Endometrial microvascular endothelial cells (primary cell): ENCODE measurements around the gene SDCBP2. TPM values are rescaled to one million over a fixed set of nuclear protein-coding genes. Genes with fewer than 3 reads are reported as not detected.

Source experiments
- in situ Hi-C: cut with HindIII; loops from 2 replicates; pipeline ENCODE4 v1.10.0; 2017; ENCODE audit warnings: low sequenced_read_pairs, low pct_unique_long_range_greater_than_20kb; ENCODE audit errors: inconsistent ontology term
- total RNA-seq: library from RNA; depleted of rRNA; stranded (reverse); fragments of >200 nt; gene quantifications from one replicate; pipeline ENCODE4 v1.2.3, GENCODE V29; 2015; ENCODE audit errors: inconsistent ontology term

The SDCBP2 gene
- total RNA-seq, 1 donor from 2014 or later = 16.6 TPM

DNA sequence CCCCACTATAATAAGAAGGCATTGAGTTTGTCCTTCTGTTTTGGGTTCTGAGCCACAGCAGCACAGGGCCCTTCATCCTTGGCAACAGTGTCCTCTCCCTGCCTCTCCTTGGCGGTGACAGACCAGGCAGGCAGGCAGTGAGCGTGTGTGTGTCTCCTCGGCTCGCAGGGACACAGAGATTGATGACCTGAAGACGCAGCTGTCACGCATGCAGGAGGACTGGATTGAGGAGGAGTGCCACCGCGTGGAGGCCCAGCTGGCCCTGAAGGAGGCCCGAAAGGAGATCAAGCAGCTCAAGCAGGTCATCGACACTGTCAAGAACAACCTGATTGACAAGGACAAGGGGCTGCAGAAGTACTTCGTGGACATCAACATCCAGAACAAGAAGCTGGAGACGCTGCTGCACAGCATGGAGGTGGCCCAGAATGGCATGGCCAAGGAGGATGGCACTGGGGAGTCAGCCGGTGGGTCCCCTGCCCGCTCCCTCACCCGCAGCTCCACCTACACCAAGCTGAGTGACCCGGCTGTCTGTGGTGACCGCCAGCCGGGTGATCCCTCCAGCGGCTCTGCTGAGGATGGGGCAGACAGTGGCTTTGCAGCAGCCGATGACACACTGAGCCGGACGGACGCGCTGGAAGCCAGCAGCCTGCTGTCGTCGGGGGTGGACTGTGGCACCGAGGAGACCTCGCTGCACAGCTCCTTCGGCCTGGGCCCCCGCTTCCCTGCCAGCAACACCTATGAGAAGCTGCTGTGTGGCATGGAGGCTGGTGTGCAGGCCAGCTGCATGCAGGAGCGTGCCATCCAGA lies 24.0 kb downstream of the SDCBP2 start:
- in situ Hi-C loops = no loop called here

DNA sequence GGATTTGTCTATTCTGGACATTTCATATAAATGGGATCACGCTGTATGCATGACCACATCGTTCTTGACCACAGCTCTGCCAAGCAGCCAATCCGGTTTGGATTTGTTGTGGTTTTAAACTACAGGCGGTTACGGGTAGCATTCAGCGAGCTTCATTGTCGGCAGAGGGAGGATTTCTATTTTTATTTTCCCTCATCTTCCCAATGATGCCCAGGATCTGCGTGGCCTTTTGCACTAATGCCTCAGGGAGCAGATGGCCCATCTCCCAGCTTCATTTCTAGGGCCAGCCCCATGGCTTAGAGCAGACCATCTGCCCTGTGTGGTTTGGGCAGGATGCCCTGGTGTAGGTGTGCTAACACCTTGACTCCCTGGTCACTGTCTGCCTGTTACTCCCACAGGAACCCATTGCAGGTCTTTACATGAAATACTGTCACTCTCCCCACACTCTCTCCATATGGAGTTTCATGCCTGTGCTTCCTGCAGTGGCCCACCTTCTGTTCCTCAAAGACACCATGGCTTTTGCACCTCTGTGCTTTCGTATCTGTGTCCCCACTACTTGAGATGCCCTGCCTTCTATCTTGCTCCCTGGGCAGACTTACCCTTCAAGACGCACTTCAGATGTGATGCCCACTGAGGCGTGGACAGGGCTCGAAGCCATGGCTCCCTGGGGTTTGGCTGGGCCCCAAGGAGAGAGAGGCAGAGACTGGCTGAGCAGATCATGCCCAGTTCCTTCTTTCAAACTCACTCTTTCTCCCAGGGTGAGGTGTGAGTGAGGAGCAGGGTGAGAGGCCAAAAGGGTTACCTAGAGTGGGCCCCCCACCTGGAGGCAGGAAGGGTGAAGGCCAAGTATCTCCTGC lies 26.0 kb downstream of the SDCBP2 start:
- in situ Hi-C loops = no loop called here

DNA sequence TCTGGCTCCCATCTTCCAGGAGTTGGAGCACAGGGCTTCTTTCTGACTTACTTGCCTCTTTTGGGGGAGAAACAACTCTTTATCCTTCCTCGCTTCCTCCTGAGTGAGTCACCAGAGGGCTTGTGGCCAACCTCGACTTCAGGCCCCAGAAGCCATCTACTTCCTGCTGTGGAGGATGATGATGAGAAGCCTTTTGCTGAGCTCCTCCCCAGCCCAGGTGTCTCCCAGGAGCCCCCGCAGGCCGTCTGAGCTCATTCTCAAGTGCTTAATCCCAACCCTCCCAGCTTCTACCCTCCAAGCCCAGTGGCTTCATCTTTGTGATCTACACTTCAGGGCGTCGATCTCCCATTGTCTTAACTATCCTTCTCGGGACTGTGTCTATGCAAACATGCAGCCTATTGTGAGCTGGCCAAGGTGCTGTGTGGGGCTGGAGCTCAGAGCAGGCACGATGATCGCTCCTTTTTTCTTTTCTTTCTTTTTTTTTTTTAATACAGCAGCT lies 27.9 kb downstream of the SDCBP2 start:
- in situ Hi-C loops = no loop called here

DNA sequence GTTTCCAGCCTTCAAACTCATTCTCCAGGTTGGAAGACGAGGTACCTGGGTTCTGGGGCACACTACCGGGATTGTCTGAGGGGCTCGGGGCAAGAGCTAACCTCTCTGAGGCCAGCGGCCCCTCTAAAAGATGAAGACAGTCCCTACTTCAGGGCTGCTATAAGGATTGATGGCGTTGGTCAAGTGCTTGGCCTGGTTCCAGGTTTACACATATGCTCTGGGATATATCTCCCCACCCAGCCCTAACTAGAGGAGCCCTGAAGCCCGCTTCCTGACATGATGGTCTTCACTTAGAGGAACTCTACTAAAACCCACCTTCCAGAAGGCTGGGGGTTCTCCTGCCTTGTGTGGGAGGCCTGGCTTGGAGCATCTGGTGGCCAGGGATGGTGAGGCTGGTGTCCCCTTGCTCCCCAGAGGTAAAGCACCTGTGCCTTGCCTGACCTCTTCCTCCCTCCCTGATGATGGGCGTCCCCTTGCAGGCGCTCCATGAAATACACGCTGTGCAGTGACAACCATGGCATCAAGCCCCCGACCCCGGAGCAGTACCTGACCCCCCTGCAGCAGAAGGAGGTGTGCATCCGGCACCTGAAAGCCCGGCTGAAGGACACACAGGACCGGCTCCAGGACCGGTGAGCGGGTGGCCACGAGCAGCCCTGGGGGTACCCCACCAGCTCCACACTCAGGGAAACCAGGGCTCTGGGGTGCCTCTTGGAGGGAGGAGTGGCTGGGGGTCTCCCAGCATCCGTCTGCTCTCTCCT lies 28.7 kb downstream of the SDCBP2 start:
- in situ Hi-C loops = no loop called here

DNA sequence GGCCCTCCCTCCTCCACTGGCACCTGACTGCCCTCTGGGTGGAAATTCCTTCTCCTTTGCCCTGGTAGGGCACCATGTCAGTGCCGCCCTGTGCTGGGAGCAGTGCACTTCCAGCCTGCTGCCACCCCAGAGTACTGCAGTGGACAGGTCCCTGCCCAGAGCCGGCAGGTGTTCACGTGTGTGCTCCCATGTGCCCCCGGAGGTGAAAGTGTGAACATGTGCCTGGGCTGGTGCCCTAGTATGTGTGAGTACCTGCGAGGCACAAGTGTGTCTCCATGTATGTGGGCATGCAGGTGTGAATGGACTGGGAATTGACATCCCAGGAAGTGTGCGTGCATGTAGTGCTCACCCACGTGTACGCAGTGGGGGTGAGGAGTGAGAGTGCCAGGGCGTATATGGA lies 29.4 kb downstream of the SDCBP2 start:
- in situ Hi-C loops = no loop called here

DNA sequence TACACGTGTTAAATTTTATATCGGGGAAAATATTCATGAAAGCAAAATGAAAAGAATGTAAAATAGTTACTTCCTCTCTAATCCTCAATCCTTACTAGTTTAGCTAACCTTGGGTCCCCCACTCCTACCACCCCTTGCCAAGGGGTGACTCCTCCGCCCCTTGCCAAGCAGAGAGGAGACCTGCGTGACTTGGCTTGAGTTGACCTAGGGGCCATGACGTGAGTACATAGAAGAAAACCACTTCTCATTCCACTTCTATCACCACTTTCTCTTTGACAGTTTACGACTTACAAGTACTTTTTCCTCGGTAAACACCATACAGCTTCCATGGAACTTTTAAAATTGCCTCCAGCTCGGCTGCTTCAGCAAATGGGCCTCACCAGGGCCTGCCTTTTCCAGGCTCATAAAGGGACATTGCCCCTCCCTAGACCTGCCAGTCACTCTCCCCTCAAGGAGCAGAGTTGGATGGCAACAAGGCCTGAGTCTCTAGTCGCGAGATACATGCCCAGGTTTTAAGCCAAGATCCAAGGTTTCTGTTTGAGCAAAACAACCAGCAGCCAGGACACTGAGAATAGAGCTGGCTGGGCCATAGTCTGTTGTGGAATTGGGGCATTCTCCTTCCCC lies 29.9 kb downstream of the SDCBP2 start:
- in situ Hi-C loops = no loop called here

GRCh38 chr20:1298166-1298565 lies 30.8 kb downstream of the SDCBP2 start:
- in situ Hi-C loops = no loop called here

DNA sequence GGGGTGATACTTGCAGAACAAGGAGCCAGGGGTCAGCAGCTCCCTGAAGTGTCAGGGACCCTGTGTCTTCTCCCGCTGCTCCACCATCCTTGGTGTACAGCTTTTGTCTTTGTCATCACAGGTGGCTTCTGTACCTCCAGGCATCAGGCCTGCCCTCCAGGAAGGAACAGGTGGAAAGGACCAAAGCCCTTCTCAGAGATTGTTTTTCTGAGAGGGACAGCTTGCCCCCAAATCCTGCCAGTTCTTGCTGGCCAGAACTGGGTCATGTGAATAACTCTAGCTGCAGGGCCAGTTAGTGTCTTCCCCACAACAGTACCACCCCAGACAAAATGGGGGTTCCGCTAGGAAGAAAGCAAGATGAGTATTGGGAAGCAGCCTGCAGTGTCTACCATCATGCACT lies 31.5 kb downstream of the SDCBP2 start:
- in situ Hi-C loops = no loop called here

DNA sequence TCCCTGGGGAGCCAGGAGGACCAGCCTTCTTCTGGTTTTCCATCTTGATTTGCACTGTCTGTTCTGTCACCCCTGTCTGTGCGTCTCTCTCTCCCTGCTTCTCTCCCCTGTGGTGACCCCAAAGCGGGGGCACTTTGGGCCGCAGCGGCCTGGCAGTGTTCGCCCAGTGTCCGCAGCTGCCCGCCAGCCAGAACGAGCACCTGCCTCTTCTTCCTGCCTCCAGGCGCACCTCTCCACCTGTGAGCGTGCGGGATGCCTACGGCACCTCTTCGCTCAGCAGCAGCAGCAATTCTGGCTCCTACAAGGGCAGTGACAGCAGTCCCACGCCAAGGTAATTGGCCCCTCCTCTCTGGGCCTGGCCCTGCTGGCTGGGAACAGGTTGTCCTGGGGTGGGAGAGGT lies 32.0 kb downstream of the SDCBP2 start:
- in situ Hi-C loops = no loop called here

GRCh38 chr20:1296117-1296610 lies 32.8 kb downstream of the SDCBP2 start:
- in situ Hi-C loops = no loop called here

DNA sequence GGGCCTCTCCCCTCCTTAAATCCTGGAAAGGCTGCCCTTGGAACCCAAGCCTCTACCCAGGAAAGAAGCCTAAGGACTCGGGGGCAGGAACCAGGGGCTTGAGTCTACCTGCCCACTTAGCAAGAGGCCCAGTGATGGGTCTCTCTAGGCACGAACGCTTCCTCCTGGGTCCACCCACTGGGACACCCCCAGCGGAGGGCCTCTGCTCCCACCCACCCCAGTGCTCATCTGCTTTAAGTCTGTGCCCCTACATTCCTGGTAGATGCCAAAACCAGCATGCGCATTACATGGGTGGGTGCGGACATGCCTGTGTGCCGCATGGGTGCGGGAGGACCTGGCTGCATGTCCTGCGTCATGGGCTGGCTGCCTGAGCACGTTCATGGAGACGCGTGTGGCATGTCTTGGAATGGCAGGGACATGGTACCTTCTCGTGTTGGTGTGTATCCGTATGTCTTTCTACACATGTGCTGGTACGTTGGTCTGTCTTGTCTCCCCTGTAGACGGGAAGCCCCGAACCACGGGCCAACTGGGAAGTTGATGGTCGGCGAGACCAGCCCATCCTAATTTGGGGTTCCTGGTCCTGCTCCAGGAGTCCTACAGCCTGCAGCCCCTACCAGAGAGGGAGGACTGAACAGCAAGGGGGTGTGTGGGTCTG lies 33.5 kb downstream of the SDCBP2 start:
- in situ Hi-C loops = no loop called here

DNA sequence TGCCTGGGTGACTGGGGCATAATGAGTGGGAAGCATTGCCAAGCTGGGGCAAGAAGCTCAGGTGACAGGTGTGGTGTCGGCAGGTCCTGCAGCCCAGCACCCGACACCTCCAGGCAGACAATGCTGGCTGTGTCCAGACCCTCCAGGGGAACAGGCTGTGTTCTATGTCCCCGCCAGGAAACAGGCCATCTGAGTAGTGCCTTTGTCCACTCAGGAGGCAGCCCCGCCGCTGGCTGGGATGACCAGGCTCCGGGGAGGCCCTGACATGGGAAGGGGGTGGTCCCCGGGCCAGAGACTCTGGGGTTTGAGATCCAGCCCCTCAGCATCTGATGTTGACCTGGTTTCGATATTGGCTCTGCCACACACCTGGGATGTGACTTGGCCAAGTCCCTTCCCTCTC lies 34.4 kb downstream of the SDCBP2 start:
- in situ Hi-C loops = no loop called here

- in situ Hi-C loops = no loop called here
Observed at GRCh38 chr20:1293641-1294379, 35.1 kb downstream of the SDCBP2 start.

- in situ Hi-C loops = no loop called here
Observed at GRCh38 chr20:1292620-1293019, 36.3 kb downstream of the SDCBP2 start.

GRCh38 chr20:1291191-1291741 lies 37.7 kb downstream of the SDCBP2 start:
- in situ Hi-C loops = no loop called here

DNA sequence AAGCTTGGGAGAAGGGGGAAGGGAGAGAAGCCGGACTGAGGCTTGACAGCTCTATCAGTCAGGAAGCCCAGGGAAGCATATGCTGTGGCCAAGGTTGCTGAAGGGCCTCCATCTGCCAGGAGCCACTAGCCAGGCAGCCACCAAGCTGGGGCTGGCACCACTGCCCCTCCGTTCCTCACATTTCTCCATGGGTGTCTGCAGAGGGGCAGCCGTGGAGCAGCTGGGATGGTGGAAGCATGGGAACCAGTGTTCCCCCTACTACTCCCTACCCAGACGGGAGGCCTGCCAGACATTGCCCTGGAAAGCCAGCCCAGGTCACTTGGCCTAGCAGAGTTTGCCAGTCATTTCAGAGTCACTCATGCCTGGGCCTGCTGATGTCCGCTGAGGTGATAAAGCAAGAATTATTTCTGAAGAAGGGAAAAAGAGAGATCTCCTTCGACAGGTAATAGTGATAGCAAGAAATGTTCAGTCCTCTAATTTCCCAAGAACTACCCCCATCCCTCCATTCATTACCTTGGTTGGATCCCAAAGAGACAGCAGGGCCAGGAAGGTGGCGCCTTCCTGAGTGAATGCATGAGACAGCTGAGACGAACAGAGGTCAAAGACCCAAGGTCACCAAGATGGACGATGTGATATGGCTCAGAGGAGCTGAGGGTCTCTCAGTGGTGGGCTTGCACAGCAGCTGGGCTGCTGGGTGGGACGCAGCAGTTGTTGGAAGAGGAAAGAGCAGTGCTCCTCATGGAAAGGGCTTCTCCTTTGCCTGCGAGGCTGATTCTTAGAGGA lies 41.0 kb downstream of the SDCBP2 start:
- in situ Hi-C loops = no loop called here

- in situ Hi-C loops = no loop called here
Observed at GRCh38 chr20:1287306-1287705, 41.6 kb downstream of the SDCBP2 start.
